DOHH2 (cell line): ENCODE results near the gene RRM2.

ENCODE experiments used
- H3F3A ChIP-seq: fragments of 200-600 bp; sonication (generic), shearing (Covaris generic); 2 replicates; pipeline ENCODE4 v1.6.0; 2016; ENCODE audit warnings: antibody characterized with exemption, mild to moderate bottlenecking; ENCODE audit not compliant: control insufficient read depth, insufficient read depth
- H3K27ac ChIP-seq: fragments of 200-600 bp; sonication (generic); 2 replicates; pipeline ENCODE4 v1.5.1; 2014; ENCODE audit warnings: low read depth, mild to moderate bottlenecking, low read length, moderate library complexity
- H3K27me3 ChIP-seq: fragments of 200-600 bp; sonication (generic); 2 replicates; pipeline ENCODE4 v1.6.1; 2014; ENCODE audit warnings: mild to moderate bottlenecking, low read length, mixed read lengths; ENCODE audit not compliant: control insufficient read depth
- H3K36me3 ChIP-seq: fragments of 200-600 bp; sonication (generic); 2 replicates; pipeline ENCODE4 v1.6.1; 2014; ENCODE audit warnings: mild to moderate bottlenecking, low read length, moderate library complexity, mixed read lengths; ENCODE audit not compliant: control insufficient read depth
- H3K4me1 ChIP-seq: fragments of 200-600 bp; sonication (generic); 2 replicates; pipeline ENCODE4 v1.6.1; 2014; ENCODE audit warnings: mild to moderate bottlenecking, low read length, mixed read lengths; ENCODE audit not compliant: control insufficient read depth
- H3K4me2 ChIP-seq: fragments of 200-600 bp; sonication (generic); 2 replicates; pipeline ENCODE4 v1.6.0; 2014; ENCODE audit warnings: mild to moderate bottlenecking, low read length, moderate library complexity
- H3K4me3 ChIP-seq: fragments of 200-600 bp; sonication (generic); 2 replicates; pipeline ENCODE4 v1.5.1; 2014; ENCODE audit warnings: mild to moderate bottlenecking, low read length, mixed read lengths
- H3K79me2 ChIP-seq: fragments of 200-600 bp; sonication (generic); 2 replicates; pipeline ENCODE4 v1.6.1; 2014; ENCODE audit warnings: mild to moderate bottlenecking, low read length, mixed read lengths; ENCODE audit not compliant: control insufficient read depth
- H3K9me2 ChIP-seq: fragments of 200-600 bp; sonication (generic); replicated peaks from 2 replicates; pipeline ENCODE4 v1.6.1; 2014; ENCODE audit warnings: mild to moderate bottlenecking, low read length, mixed read lengths; ENCODE audit not compliant: control insufficient read depth
- H3K9me3 ChIP-seq: fragments of 200-600 bp; sonication (generic); 2 replicates; pipeline ENCODE4 v1.6.1; 2014; ENCODE audit warnings: antibody characterized with exemption, low read length, mixed read lengths; ENCODE audit not compliant: control insufficient read depth, insufficient read depth
- H4K20me1 ChIP-seq: fragments of 200-600 bp; sonication (generic); 2 replicates; pipeline ENCODE4 v1.6.0; 2014; ENCODE audit warnings: low read depth, mild to moderate bottlenecking, antibody characterized with exemption, low read length, moderate library complexity; ENCODE audit not compliant: control insufficient read depth, insufficient read depth
- CTCF ChIP-seq: fragments of 200-600 bp; sonication (generic); IDR thresholded peaks from one replicate; pipeline ENCODE4 v1.5.1; 2014; ENCODE audit warnings: antibody characterized with exemption, mild to moderate bottlenecking, low read depth, low read length; ENCODE audit not compliant: poor library complexity, severe bottlenecking
- EZH2phosphoT487 ChIP-seq: fragments of 200-600 bp; sonication (generic); IDR thresholded peaks from 2 replicates; pipeline ENCODE4 v1.6.1; 2017; ENCODE audit warnings: borderline replicate concordance, mild to moderate bottlenecking, antibody characterized with exemption, low read length, moderate library complexity, mixed read lengths

The RRM2 gene

GRCh38 chr2:10168221-10168620 lies 45.7 kb downstream of the RRM2 start:
- Histone ChIP-seq H3K4me3 (no peak overlapping the region), H3K79me2 (no peaks in the 10 kb centered on the region), H3K27me3 (no peaks in the 10 kb centered on the region), H3K36me3 (no peaks in the 10 kb centered on the region), H3K4me1 (0 out of 2 replicates have a peak, but pooled peaks cover 2% of the 10 kb centered on the region), H3K9me3 (no peaks in the 10 kb centered on the region), H3F3A (no peaks in the 10 kb centered on the region), H3K4me2 (no peak overlapping the region), H3K9me2 (no peaks in the 10 kb centered on the region), H3K27ac (no peak overlapping the region), H4K20me1 (0 out of 2 replicates have a peak, but pooled peaks cover 4% of the 10 kb centered on the region)
- TF ChIP-seq EZH2phosphoT487 (no peak), CTCF (no peak)

- no peak for TF ChIP-seq CTCF
- TF ChIP-seq EZH2phosphoT487: no peak
- Histone ChIP-seq H3K79me2 (no peaks in the 10 kb centered on the region), H3K27ac (no peak overlapping the region), H3K4me2 (no peak overlapping the region), H3K9me3 (no peaks in the 10 kb centered on the region), H3K27me3 (no peaks in the 10 kb centered on the region), H3K4me3 (no peak overlapping the region), H3K36me3 (no peaks in the 10 kb centered on the region), H3K9me2 (no peaks in the 10 kb centered on the region), H3K4me1 (0 out of 2 replicates have a peak, but pooled peaks cover 1% of the 10 kb centered on the region), H3F3A (no peaks in the 10 kb centered on the region), H4K20me1 (0 out of 2 replicates have a peak, but pooled peaks cover 4% of the 10 kb centered on the region)
These were observed 46.6 kb downstream of the RRM2 start for GRCh38 chr2:10169053-10169578.

- H3K4me1 ChIP-seq: no peaks in the 10 kb centered on the region
- H4K20me1 ChIP-seq: 0 out of 2 replicates have a peak, but pooled peaks cover under 1% of the 10 kb centered on the region
- H3K27me3 ChIP-seq: no peaks in the 10 kb centered on the region
- no peak for TF ChIP-seq EZH2phosphoT487
- TF ChIP-seq CTCF: no peak
- H3K9me3 ChIP-seq: no peaks in the 10 kb centered on the region
- no peaks in the 10 kb centered on the region for H3K36me3 ChIP-seq
- no peak overlapping the region for H3K4me3 ChIP-seq
- no peaks in the 10 kb centered on the region for H3K79me2 ChIP-seq
- no peak overlapping the region for H3K27ac ChIP-seq
- no peak overlapping the region for H3K4me2 ChIP-seq
- no peaks in the 10 kb centered on the region for H3K9me2 ChIP-seq
- no peaks in the 10 kb centered on the region for H3F3A ChIP-seq
These were observed 47.0 kb downstream of the RRM2 start for GRCh38 chr2:10169581-10169980.
